ENCODE measurements around the gene WSCD2.

The WSCD2 gene

GRCh38 chr12:108166505-108166904 is 37.4 kb downstream of the WSCD2 start:
- no peak for DNase-seq

- no peak for DNase-seq
These were observed 38.9 kb downstream of the WSCD2 start for GRCh38 chr12:108167974-108168373.

GRCh38 chr12:108169708-108170107 is 40.6 kb downstream of the WSCD2 start:
- DNase-seq: no peak

- no peak for DNase-seq
These were observed 41.1 kb downstream of the WSCD2 start for GRCh38 chr12:108170164-108170563.

GRCh38 chr12:108172033-108172432 is 42.9 kb downstream of the WSCD2 start:
- no peak for DNase-seq

- no peak for DNase-seq
These were observed 44.1 kb downstream of the WSCD2 start for GRCh38 chr12:108173160-108173559.

GRCh38 chr12:108173892-108174291 is 44.8 kb downstream of the WSCD2 start:
- DNase-seq: no peak

GRCh38 chr12:108174641-108175040 is 45.6 kb downstream of the WSCD2 start:
- no peak for DNase-seq

- DNase-seq: no peak
These were observed 46.2 kb downstream of the WSCD2 start for GRCh38 chr12:108175310-108175709.

GRCh38 chr12:108176292-108176691 is 47.2 kb downstream of the WSCD2 start:
- DNase-seq: no peak

- no peak for DNase-seq
These were observed 48.0 kb downstream of the WSCD2 start for GRCh38 chr12:108177131-108177530.

GRCh38 chr12:108179305-108179704 is 50.2 kb downstream of the WSCD2 start:
- DNase-seq: no peak

GRCh38 chr12:108180255-108181094 is 51.4 kb downstream of the WSCD2 start:
- no peak for DNase-seq

GRCh38 chr12:108181095-108181454 is 52.0 kb downstream of the WSCD2 start:
- DNase-seq: no peak

- DNase-seq: no peak
These were observed 53.0 kb downstream of the WSCD2 start for GRCh38 chr12:108182096-108182495.

- DNase-seq: no peak
These were observed 55.9 kb downstream of the WSCD2 start for GRCh38 chr12:108185002-108185401.

GRCh38 chr12:108187831-108188230 is 58.7 kb downstream of the WSCD2 start:
- DNase-seq: no peak

- no peak for DNase-seq
These were observed 61.4 kb downstream of the WSCD2 start for GRCh38 chr12:108190529-108190928.

GRCh38 chr12:108191086-108191485 is 62.0 kb downstream of the WSCD2 start:
- DNase-seq: no peak

GRCh38 chr12:108191938-108192337 is 62.9 kb downstream of the WSCD2 start:
- DNase-seq: no peak

- DNase-seq: no peak
These were observed 64.4 kb downstream of the WSCD2 start for GRCh38 chr12:108193493-108193892.

GRCh38 chr12:108193917-108194316 is 64.8 kb downstream of the WSCD2 start:
- DNase-seq: peak; percentile 26 to 28

GRCh38 chr12:108194585-108194984 is 65.5 kb downstream of the WSCD2 start:
- DNase-seq: peak in 1 of 2 experiments; percentile 10

GRCh38 chr12:108196319-108196718 is 67.2 kb downstream of the WSCD2 start:
- no peak for DNase-seq

GRCh38 chr12:108196921-108197320 is 67.8 kb downstream of the WSCD2 start:
- DNase-seq: no peak

All from Kasumi-1 (cell line).